Left lung (tissue), 10 donors: ENCODE measurements around the gene ICAM5. TPM values are rescaled to one million over a fixed set of nuclear protein-coding genes. Genes with fewer than 3 reads are reported as not detected.
A peak's percentile ranks its signal among the peaks of the same experiment; 100 is the strongest.
"Not testable (repeated sequence)": the region's sequence is repeated elsewhere in the genome, so short reads cannot be mapped to it uniquely, and the experiment has no call there.

Experiments
- ATAC-seq: fragments of 200-7000 bp; cut with Tn5 transposase; one replicate; pipeline ENCODE4 v1.9.1; 2020; ENCODE audit warnings: moderate library complexity
- DNase-seq, 4 donors: peaks; one replicate each; pipeline ENCODE4 v3.0.0-alpha.2; 2013 to 2020
- H3K27ac ChIP-seq, 2 donors: fragments of 200-600 bp; sonication (generic) in 1 of 2; one replicate each; pipeline versions ENCODE4 v1.5.0 to v1.8.0; 2020 to 2021
- H3K27me3 ChIP-seq, 2 donors: fragments of 200-600 bp; sonication (generic) in 1 of 2; one replicate each; pipeline versions ENCODE4 v1.5.0 to v1.8.0; 2020 to 2021
- H3K36me3 ChIP-seq, 2 donors: fragments of 200-600 bp; sonication (generic) in 1 of 2; one replicate each; pipeline versions ENCODE4 v1.5.0 to v1.8.0; 2020 to 2021
- H3K4me1 ChIP-seq, 2 donors: fragments of 200-600 bp; one replicate each; pipeline ENCODE4 v1.8.0; 2021
- H3K4me3 ChIP-seq, 2 donors: fragments of 200-600 bp; sonication (generic) in 1 of 2; one replicate each; pipeline versions ENCODE4 v1.5.0 to v1.8.0; 2020 to 2021; ENCODE audit warnings: mild to moderate bottlenecking in 1 of 2
- H3K9me3 ChIP-seq, 2 donors: fragments of 200-600 bp; sonication (generic) in 1 of 2; one replicate each; pipeline versions ENCODE4 v1.5.0 to v1.8.0; 2020 to 2021
- CTCF ChIP-seq, 2 donors: fragments of 200-600 bp; sonication (generic) in 1 of 2; IDR thresholded peaks; one replicate each; pipeline versions ENCODE4 v1.5.0 to v1.8.0; 2021; ENCODE audit warnings: antibody characterized with exemption in 2 of 2
- intact Hi-C, 2 donors: fragments of 100-400 bp; cut with DNase I; formaldehyde crosslinking; loops; one replicate each; pipeline versions ENCODE4 v1.11.2 to v1.14.2; 2022
- polyA plus RNA-seq, 6 donors: library from polyadenylated mRNA; unstranded; fragments of 120-200 nt; gene quantifications; one replicate each; pipeline ENCODE4 v1.2.1, GENCODE V29; 2013; ENCODE audit not compliant: insufficient read length in 6 of 6
- total RNA-seq, 2 donors: library from RNA; stranded (reverse); fragmentation: NEBNext Ultra II Directional; extraction: Animal tissue kit (Norgen Biotek cat#: 25700); gene quantifications; one replicate each; pipeline ENCODE4 v1.2.1, GENCODE V29; 2021
- donor health status: DM: no; HTN: yes; CAD: no.
- donor health status: DM: no; HTN: no; CAD: no.

The ICAM5 gene
- total and polyA plus RNA-seq, 8 donors = 3.9 to 25.7 (median 11.4) TPM

- no peaks in the 10 kb centered on the region for H3K9me3 ChIP-seq
- intact Hi-C loops = no loop called here
Measured at GRCh38 chr19:10277795-10278589, 11.8 kb upstream of the ICAM5 start.

GRCh38 chr19:10278935-10279334, 10.8 kb upstream of the ICAM5 start:
- DNase-seq (no peak), ATAC-seq (no peak)
- no peak overlapping the region for H3K4me3 ChIP-seq
- peaks cover 10 to 94% of the 10 kb centered on the region in 2 donors for H3K4me1 ChIP-seq
- no peaks in the 10 kb centered on the region for H3K27me3 ChIP-seq
- TF ChIP-seq CTCF (IDR thresholded peaks at IDR 0.05) = no peak
- intact Hi-C loops = no loop called here
- H3K27ac ChIP-seq = peak overlapping the region; percentile 33 to 65
- H3K36me3 ChIP-seq = peaks cover 0 to 100% of the 10 kb centered on the region in 2 donors
- no peaks in the 10 kb centered on the region for H3K9me3 ChIP-seq

More at GRCh38 chr19:10277795-10278589, 11.8 kb upstream of the ICAM5 start:
- Histone ChIP-seq H3K36me3 (peaks cover 0 to 100% of the 10 kb centered on the region in 2 donors), H3K27me3 (no peaks in the 10 kb centered on the region), H3K4me3 (no peak overlapping the region), H3K4me1 (peaks cover 10 to 95% of the 10 kb centered on the region in 2 donors), H3K27ac (peak overlapping the region; percentile 59 to 65)
- ATAC-seq (no peak), DNase-seq (no peak)
- no peak for TF ChIP-seq CTCF (IDR thresholded peaks at IDR 0.05)

- Histone ChIP-seq H3K4me1 (peaks cover 10 to 94% of the 10 kb centered on the region in 2 donors), H3K36me3 (peaks cover 0 to 100% of the 10 kb centered on the region in 2 donors), H3K4me3 (no peak overlapping the region), H3K27ac (peak overlapping the region; percentile 41 to 65), H3K9me3 (no peaks in the 10 kb centered on the region), H3K27me3 (no peaks in the 10 kb centered on the region)
- intact Hi-C loops = no loop called here
- peak; percentile 3 for ATAC-seq
- no peak for DNase-seq
- TF ChIP-seq CTCF (IDR thresholded peaks at IDR 0.05) = no peak
Measured at GRCh38 chr19:10279737-10280442, 9.9 kb upstream of the ICAM5 start.

DNA sequence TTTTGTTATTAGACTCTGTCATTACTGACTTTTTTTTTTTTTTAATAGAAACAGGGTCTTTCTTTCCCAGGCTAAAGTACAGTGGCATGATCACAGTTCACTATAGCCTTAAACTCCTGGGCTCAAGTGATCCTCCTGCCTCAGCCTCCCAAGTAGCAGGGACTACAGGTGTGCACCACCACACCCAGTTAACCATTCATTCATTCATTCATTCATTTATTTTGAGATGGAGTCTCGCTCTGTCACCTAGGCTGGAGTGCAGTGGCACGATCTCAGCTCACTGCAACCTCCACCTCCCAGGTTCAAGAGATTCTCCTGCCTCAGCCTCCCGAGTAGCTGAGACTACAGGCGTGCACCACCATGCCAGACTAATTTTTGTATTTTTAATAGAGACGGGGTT, 7.7 kb upstream of the ICAM5 start:
- intact Hi-C loops, H3K4me3 ChIP-seq, ATAC-seq, H3K27me3 ChIP-seq, H3K9me3 ChIP-seq, DNase-seq: not testable (repeated sequence)
- Histone ChIP-seq H3K27ac (peak overlapping the region; percentile 27 to 53), H3K4me1 (peaks cover 21 to 95% of the 10 kb centered on the region in 2 donors), H3K36me3 (peaks cover 0 to 93% of the 10 kb centered on the region in 2 donors)

- intact Hi-C loops = no loop called here
- Histone ChIP-seq H3K4me3 (no peak overlapping the region), H3K27ac (peak overlapping the region; percentile 53 to 59), H3K27me3 (peaks cover 0 to 13% of the 10 kb centered on the region in 2 donors), H3K9me3 (no peaks in the 10 kb centered on the region), H3K4me1 (peaks cover 13 to 95% of the 10 kb centered on the region in 2 donors), H3K36me3 (peaks cover 0 to 78% of the 10 kb centered on the region in 2 donors)
- no peak for TF ChIP-seq CTCF (IDR thresholded peaks at IDR 0.05)
- DNase-seq (peak in 2 of 4 donors; percentile 41 to 71), ATAC-seq (peak; percentile 25)
Measured at GRCh38 chr19:10283301-10284064, 6.3 kb upstream of the ICAM5 start.
